Activated CD4-positive, alpha-beta T cell treated with anti-CD3 and anti-CD28 coated beads for 36 hours (primary cell): ENCODE results near the gene VSIG4. TPM values are rescaled to one million over a fixed set of nuclear protein-coding genes. Genes with fewer than 3 reads are reported as not detected.

Source experiments
- ATAC-seq: fragments of 200-7000 bp; cut with Tn5 transposase; one replicate; pipeline ENCODE4 v1.10.0; 2021; ENCODE audit warnings: mild to moderate bottlenecking, moderate library complexity
- CTCF ChIA-PET: fragments of 350-600 bp; sonication (Branson Sonifier 250); formaldehyde crosslinking; loops from one replicate; lab custom pipeline; 2021; ENCODE audit warnings: antibody characterized with exemption; lab: Charles Lee
- POLR2A ChIA-PET: fragments of 350-600 bp; sonication (Branson Sonifier 250); formaldehyde crosslinking; loops from one replicate; lab custom pipeline; 2021; ENCODE audit warnings: antibody characterized with exemption, inconsistent platforms; lab: Charles Lee
- DNase-seq: peaks from one replicate; pipeline ENCODE4 v3.0.0-alpha.2; 2020
- H3K27ac Mint-ChIP-seq: one replicate; pipeline ENCODE4 v1.8.0; 2021; ENCODE audit warnings: mixed read lengths
- H3K27me3 Mint-ChIP-seq: one replicate; pipeline ENCODE4 v1.8.0; 2021; ENCODE audit warnings: mixed read lengths
- H3K36me3 Mint-ChIP-seq: one replicate; pipeline ENCODE4 v1.8.0; 2021; ENCODE audit warnings: low read depth, mixed read lengths
- H3K4me1 Mint-ChIP-seq: one replicate; pipeline ENCODE4 v1.8.0; 2021; ENCODE audit warnings: mixed read lengths
- H3K4me3 Mint-ChIP-seq: one replicate; pipeline ENCODE4 v1.8.0; 2021; ENCODE audit warnings: mild to moderate bottlenecking, moderate library complexity, mixed read lengths
- H3K9me3 Mint-ChIP-seq: one replicate; pipeline ENCODE4 v1.8.0; 2021; ENCODE audit warnings: low read depth, mixed read lengths
- intact Hi-C, 2 experiments: fragments of 100-400 bp; cut with DNase I in 1 of 2; cut with micrococcal nuclease in 1 of 2; formaldehyde crosslinking; loops; one replicate each; pipeline versions ENCODE4 v1.14.2 to v1.15.1; 2022 to 2024; cut with DNase I, micrococcal nuclease
- total RNA-seq, 2 experiments: library from RNA; stranded (reverse); gene quantifications; one replicate each; pipeline ENCODE4 v1.2.3, GENCODE V29; 2021

Gene VSIG4
- total RNA-seq, 2 experiments from 2014 or later: 0.09 TPM; not detected in 1

DNA sequence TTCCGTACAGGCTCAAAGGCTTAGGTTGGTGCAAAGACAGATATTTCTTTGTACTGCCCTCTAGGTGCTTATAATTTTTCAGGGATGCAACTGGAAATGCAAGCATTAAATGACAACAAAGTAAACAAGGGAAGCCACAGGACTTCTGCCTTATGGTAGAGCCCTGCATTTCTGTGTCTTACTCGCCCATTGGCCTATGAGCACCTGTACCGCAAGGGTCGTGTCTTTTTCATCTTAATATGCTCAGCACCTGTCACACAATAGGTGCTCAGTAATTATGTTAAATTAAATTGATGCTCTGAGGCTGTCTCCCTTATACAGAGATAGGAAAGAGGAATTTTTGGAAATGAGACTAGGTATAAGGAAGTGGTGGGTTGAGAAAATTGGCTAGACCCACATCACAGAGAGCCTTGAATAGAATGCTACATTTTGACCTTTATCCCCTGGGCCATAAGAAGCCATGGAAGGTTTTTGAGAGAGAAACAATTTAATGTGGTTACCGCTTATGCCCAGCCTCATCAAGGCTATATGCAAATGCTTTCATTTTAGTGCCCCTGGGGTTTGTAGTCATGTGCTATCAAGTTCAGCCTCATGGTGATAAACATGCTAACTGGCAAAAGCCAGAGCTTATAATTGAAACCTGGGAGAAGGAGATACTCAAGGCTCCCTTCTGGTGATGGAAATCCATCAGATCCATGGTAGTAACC, 16.3 kb downstream of the VSIG4 start:
- no peak overlapping the region for H3K4me3 Mint-ChIP-seq
- H3K36me3 Mint-ChIP-seq: no peaks in the 10 kb centered on the region
- no peak overlapping the region for H3K27ac Mint-ChIP-seq
- no peaks in the 10 kb centered on the region for H3K27me3 Mint-ChIP-seq
- peaks cover 2% of the 10 kb centered on the region for H3K9me3 Mint-ChIP-seq
- H3K4me1 Mint-ChIP-seq: peaks cover 34% of the 10 kb centered on the region
- DNase-seq (no peak), ATAC-seq (no peak)
- ChIA-PET POLR2A (no interaction called here), CTCF (no interaction called here)
- intact Hi-C loops: no loop called here

DNA sequence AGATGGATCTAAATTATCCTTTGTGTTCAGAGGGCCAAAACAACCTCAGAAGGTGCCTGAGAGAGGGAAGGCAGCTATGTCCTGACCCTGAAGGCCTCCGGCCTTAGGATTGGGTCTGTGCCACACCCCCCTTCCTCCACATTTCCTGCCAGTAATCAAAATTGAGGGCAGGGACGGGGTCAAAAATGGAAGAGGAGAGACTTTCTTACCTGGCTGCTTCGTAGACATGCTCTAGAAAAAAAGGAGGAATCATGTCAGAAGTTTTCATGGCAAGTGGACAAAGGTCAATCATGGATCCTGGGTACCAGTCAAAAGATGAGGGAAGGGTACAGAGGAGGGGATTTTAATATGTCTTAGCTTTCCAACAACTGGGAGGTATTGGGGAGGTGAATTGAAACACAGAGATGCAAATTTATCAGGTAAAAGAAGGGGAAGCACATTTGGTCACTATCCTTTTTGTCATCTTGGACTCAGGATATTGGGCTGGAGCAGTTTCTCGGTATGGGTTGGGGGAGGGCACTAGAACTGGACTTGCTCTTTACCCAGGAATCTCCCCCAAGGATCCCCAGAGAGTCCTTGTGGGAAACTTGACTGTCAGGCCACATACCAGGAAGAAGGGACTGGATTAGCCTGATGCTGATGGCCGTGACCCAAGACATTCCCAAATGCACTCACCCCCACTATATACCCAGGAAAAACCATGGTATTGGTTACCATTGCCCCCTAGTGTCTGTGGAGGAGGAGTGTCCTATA, 17.1 kb downstream of the VSIG4 start:
- Mint-ChIP-seq H3K4me3 (no peak overlapping the region), H3K4me1 (peaks cover 38% of the 10 kb centered on the region), H3K9me3 (peaks cover 2% of the 10 kb centered on the region), H3K27ac (no peak overlapping the region), H3K27me3 (no peaks in the 10 kb centered on the region), H3K36me3 (no peaks in the 10 kb centered on the region)
- ATAC-seq (no peak), DNase-seq (no peak)
- intact Hi-C loops: no loop called here
- POLR2A ChIA-PET: no interaction called here
- CTCF ChIA-PET: no interaction called here

DNA sequence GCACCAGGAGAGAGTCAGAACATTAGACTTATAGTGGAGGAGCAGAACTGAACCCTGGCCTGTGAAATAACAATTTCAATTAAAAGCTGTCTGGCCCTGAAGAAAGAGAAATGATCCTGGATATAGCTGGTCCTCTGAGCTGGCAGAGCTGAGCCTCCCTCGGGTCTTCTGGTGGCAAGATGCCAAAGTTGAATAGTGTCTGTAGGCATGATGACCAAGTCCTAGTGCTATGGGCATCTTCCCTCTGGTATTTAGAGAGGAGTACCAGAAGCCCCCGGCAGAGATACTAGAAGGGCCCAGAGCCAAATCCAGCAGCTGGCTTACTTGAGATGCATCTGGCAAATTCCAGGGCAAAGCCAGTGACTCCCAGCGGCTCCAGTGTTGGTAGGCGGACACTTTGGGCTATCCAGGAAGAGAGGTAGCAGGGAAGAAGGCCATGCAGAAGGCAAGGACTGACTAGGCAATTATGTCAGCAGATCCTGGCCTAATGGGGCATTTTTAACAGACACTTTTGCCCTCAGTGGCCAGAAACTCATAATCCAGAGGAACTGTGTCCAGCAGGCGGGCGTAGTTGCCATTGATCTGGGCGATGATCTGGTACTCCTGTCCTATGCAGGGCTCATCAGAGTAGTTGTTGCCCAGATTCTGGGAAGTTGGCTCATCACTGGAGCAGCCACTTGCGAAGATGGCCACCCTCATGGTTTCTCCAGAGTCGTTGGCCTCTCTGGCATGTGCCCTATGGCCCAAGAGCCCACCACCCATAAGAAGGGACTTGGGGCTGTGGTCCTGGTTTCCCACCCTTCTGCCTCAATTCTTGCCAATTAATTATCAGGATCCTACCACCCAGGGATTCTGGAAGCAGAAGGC, 17.9 kb downstream of the VSIG4 start:
- Mint-ChIP-seq H3K4me1 (peaks cover 46% of the 10 kb centered on the region), H3K9me3 (peaks cover 2% of the 10 kb centered on the region), H3K36me3 (no peaks in the 10 kb centered on the region), H3K4me3 (no peak overlapping the region), H3K27me3 (no peaks in the 10 kb centered on the region), H3K27ac (no peak overlapping the region)
- intact Hi-C loops: no loop called here
- ATAC-seq (no peak), DNase-seq (no peak)
- CTCF ChIA-PET: interaction anchor here (0.7 kb wide), 1 partner anchor 51 kb away, joined by 3 read pairs; no protein-coding TSS in a partner anchor
- POLR2A ChIA-PET: no interaction called here

DNA sequence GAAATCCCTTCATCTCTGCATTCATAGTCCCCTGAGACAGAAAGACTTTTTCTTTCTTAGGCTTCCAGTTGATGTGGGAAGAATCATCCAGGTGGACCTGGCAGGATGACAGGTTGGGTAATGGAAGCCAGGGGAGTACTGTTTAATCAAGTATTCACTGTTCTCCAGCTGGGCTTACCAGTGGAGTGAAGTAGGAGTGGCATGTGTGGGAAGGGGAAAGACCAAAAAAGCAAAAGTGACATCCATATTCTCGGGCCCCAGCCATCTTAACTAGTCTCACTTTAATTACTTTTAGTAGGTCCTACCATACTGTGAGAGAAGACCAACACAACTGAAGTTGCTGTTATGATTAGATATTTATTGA, 18.5 kb downstream of the VSIG4 start:
- no peak overlapping the region for H3K27ac Mint-ChIP-seq
- H3K4me1 Mint-ChIP-seq: peaks cover 52% of the 10 kb centered on the region
- intact Hi-C loops: no loop called here
- no peak overlapping the region for H3K4me3 Mint-ChIP-seq
- H3K9me3 Mint-ChIP-seq: peaks cover 2% of the 10 kb centered on the region
- CTCF ChIA-PET: interaction anchor here (0.7 to 1.6 kb wide), 2 partner anchors 17 to 52 kb away, joined by 3 to 4 read pairs; no protein-coding TSS in a partner anchor
- DNase-seq (no peak), ATAC-seq (no peak)
- H3K36me3 Mint-ChIP-seq: no peaks in the 10 kb centered on the region
- H3K27me3 Mint-ChIP-seq: no peaks in the 10 kb centered on the region
- POLR2A ChIA-PET: no interaction called here

DNA sequence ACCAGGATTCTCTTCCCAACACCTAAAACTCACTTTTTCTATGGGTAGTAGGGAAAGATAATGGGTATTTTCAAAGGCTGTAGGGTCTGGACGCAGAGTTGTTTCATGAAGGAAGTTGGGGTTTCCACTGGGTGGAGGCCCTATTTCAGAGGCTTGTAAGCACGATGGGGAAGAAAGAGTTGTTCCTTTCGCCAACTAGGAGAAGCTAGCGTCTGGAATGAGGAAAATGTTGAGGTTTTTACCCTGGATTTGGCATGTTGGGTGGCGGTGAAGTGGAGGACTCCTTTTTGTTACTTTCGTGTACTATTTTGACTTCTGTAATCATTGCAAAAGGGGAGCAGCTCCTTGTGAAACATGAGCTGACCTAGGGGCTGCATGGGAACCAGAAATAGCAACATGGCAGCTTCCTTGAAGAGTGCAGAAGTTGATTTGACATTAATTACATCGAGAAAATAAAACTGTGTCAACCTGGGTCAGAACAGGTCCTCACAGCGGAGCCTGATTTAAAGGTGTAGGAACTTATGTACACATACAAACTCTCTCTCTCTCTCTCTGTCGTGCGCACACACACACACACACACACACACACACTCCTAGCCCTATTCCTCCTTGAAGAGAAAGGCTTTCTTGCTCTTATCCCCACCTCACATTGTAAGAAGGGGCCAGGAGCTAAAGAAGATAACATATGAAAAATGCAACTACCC, 19.1 kb downstream of the VSIG4 start:
- POLR2A ChIA-PET: no interaction called here

DNA sequence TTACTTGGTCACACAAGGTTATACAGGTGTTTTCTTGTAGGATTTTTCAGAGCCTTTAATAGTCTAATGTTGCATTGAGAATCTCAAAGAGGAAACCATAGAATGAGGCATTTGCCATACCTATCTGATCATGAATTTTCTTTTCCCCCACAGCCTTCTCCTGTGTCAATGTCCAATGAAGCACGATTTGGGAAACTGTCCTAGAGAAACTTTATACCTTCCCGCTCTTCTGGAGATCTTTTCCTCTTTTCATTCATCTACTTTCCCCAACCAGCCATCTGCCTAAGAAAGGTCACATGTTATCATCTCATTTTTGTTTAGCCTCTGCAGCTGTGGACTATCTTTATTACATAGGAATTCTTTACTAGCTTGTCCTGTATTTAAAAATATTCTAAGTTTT, 19.9 kb downstream of the VSIG4 start:
- no peak for ATAC-seq
- DNase-seq: no peak
- H3K36me3 Mint-ChIP-seq: no peaks in the 10 kb centered on the region
- H3K27ac Mint-ChIP-seq: no peak overlapping the region
- peaks cover 2% of the 10 kb centered on the region for H3K9me3 Mint-ChIP-seq
- ChIA-PET CTCF (interaction anchor here (1.6 to 3.2 kb wide), 2 partner anchors 11 to 18 kb away, joined by 4 to 8 read pairs; no protein-coding TSS in a partner anchor), POLR2A (no interaction called here)
- no peak overlapping the region for H3K4me3 Mint-ChIP-seq
- H3K27me3 Mint-ChIP-seq: no peaks in the 10 kb centered on the region
- peaks cover 65% of the 10 kb centered on the region for H3K4me1 Mint-ChIP-seq
- intact Hi-C loops: loop anchor here in 1 of 2 experiments (10.0 kb wide), 1 partner anchor 705 kb away; no protein-coding TSS in a partner anchor

More for the DNA sequence above, 19.1 kb downstream of the VSIG4 start:
- Mint-ChIP-seq H3K9me3 (peaks cover 2% of the 10 kb centered on the region), H3K4me3 (no peak overlapping the region), H3K36me3 (no peaks in the 10 kb centered on the region), H3K27me3 (no peaks in the 10 kb centered on the region), H3K4me1 (peaks cover 58% of the 10 kb centered on the region), H3K27ac (peak overlapping the region; percentile 78)
- ATAC-seq: no peak
- no peak for DNase-seq
- CTCF ChIA-PET: interaction anchor here (1.6 to 3.2 kb wide), 2 partner anchors 10 to 17 kb away, joined by 4 to 8 read pairs; no protein-coding TSS in a partner anchor
- intact Hi-C loops: no loop called here

DNA sequence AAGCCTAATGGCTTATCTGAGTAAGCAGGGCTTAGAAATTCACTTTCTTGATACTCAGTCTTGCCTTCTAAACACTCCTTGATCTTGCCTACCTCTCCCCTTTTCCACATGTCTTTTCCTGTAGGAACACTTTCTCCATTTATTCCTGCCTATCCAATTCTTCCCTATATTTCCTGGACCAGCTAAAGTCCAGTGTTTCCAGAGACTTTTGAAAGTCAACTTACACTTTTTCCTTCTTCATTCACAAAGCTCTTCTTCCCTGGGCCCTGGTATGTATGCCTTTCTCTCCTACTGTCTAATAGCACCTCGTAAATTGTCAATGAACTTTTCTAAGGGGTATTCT, 20.6 kb downstream of the VSIG4 start:
- no peak overlapping the region for H3K4me3 Mint-ChIP-seq
- ATAC-seq: no peak
- no peak for DNase-seq
- H3K27me3 Mint-ChIP-seq: no peaks in the 10 kb centered on the region
- CTCF ChIA-PET: interaction anchor here (3.2 kb wide), 1 partner anchor 11 kb away, joined by 8 read pairs; no protein-coding TSS in a partner anchor
- no peaks in the 10 kb centered on the region for H3K36me3 Mint-ChIP-seq
- intact Hi-C loops: loop anchor here in 1 of 2 experiments (10.0 kb wide), 1 partner anchor 706 kb away; no protein-coding TSS in a partner anchor
- POLR2A ChIA-PET: no interaction called here
- peaks cover 66% of the 10 kb centered on the region for H3K4me1 Mint-ChIP-seq
- no peak overlapping the region for H3K27ac Mint-ChIP-seq
- peaks cover under 1% of the 10 kb centered on the region for H3K9me3 Mint-ChIP-seq

DNA sequence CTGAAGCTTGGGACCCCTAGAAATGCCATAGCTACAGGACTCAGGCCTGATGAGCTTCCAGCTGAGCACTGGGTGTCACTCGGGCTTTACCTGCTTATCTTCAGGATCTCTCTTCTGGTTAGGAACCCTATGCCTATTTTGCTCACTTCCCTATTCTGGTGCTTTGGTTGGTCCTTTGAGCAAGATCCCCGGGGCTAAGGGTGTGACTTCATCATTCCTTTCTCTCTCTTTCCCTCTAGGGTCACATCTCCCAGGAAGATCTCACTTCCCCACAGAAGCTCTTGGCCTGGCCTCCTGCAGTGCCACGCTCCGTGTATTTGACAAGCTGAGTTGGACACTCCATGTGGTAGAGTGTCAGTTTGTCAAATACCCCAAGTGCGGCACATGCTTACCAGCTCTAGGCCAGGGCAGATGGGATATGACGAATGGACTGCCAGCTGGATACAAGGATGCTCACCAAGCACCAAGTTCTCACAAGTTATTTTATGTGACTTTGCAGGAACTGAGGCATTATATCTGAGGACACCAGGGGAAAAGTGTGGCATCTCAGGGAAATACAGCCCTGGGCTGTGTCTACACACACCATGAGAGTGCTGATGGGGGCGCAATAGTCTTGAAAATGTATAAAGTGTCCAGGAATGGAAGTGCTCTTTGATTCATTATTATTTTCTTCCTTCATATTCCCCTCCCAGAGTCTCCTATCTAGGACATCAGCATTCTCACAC, 21.1 kb downstream of the VSIG4 start:
- no peaks in the 10 kb centered on the region for H3K36me3 Mint-ChIP-seq
- no peak overlapping the region for H3K27ac Mint-ChIP-seq
- peaks cover 67% of the 10 kb centered on the region for H3K4me1 Mint-ChIP-seq
- no peak for DNase-seq
- CTCF ChIA-PET: interaction anchor here (0.6 to 3.2 kb wide), 3 partner anchors 12 to 326 kb away, joined by 3 to 8 read pairs (median 4); no protein-coding TSS in a partner anchor
- no peaks in the 10 kb centered on the region for H3K27me3 Mint-ChIP-seq
- H3K4me3 Mint-ChIP-seq: no peak overlapping the region
- ATAC-seq: no peak
- POLR2A ChIA-PET: no interaction called here
- intact Hi-C loops: loop anchor here in 1 of 2 experiments (10.0 kb wide), 1 partner anchor 706 kb away; no protein-coding TSS in a partner anchor
- H3K9me3 Mint-ChIP-seq: no peaks in the 10 kb centered on the region

DNA sequence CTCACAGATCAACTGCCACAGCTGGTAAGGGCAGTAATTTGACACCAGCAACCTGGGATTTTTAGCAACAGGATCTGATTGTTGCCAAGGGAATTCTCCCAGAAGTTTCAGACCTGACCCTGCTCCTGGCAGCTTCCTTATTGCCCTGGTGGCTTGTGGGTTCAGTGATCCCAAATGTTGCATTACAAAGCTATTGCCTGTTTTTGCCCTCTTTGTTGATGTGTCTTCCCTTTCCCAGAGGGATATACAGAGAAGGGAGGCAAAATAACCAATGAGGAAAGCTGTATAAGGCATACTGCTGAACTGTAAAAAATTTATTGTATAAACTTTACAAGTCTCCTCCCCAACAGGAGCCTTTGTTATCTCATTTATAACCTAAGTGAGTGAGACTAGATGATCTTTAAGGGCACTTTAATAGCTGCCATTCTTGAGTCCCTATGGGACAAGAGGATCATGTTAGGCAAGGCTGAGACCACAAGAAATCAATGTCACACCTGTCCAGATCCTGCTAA, 22.2 kb downstream of the VSIG4 start:
- DNase-seq: no peak
- intact Hi-C loops: loop anchor here in 1 of 2 experiments (10.0 kb wide), 1 partner anchor 707 kb away; no protein-coding TSS in a partner anchor
- Mint-ChIP-seq H3K27me3 (no peaks in the 10 kb centered on the region), H3K27ac (peak overlapping the region; percentile 71), H3K4me3 (no peak overlapping the region), H3K4me1 (peaks cover 73% of the 10 kb centered on the region), H3K36me3 (no peaks in the 10 kb centered on the region), H3K9me3 (no peaks in the 10 kb centered on the region)
- ATAC-seq: no peak
- ChIA-PET CTCF (interaction anchor here (0.8 to 3.2 kb wide), 5 partner anchors 9 to 320 kb away, joined by 3 to 8 read pairs (median 4); no protein-coding TSS in a partner anchor), POLR2A (interaction anchor here (0.6 to 1.0 kb wide), 2 partner anchors 28 to 440 kb away, joined by 3 read pairs; no protein-coding TSS in a partner anchor)
